Measurements from ENCODE around the gene ILDR2. TPM values are rescaled to one million over a fixed set of nuclear protein-coding genes. Genes with fewer than 3 reads are reported as not detected.

ILDR2 gene
- total RNA-seq, 1 donor from 2014 or later, result 1.2 TPM

DNA sequence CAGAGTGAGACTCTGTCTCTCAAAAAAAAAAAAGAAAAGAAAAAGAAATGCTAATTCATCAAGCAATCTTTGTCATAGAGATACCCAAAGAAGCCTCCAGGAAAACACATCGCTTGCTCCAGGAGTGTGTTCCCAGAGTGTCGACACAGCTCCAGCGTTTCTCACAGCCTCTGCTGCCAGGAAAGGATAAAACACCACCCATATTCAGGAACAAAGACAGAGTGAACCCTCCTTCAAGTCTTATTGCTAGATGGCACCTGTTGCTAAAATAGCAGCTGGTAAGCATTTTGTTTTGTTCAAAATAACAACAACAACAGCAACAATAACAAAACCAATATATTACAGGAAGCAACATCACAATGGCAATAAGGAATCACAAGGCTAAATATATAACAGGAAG lies 3.1 kb downstream of the ILDR2 start:
- TF ChIP-seq, protein P1, sequence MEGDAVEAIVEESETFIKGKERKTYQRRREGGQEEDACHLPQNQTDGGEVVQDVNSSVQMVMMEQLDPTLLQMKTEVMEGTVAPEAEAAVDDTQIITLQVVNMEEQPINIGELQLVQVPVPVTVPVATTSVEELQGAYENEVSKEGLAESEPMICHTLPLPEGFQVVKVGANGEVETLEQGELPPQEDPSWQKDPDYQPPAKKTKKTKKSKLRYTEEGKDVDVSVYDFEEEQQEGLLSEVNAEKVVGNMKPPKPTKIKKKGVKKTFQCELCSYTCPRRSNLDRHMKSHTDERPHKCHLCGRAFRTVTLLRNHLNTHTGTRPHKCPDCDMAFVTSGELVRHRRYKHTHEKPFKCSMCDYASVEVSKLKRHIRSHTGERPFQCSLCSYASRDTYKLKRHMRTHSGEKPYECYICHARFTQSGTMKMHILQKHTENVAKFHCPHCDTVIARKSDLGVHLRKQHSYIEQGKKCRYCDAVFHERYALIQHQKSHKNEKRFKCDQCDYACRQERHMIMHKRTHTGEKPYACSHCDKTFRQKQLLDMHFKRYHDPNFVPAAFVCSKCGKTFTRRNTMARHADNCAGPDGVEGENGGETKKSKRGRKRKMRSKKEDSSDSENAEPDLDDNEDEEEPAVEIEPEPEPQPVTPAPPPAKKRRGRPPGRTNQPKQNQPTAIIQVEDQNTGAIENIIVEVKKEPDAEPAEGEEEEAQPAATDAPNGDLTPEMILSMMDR (IDR thresholded peaks at IDR 0.05; ENCODE audit: unreplicated experiment), result no peak
- DNase-seq (ENCODE audit: low spot score), result no peak
- Mint-ChIP-seq H3K4me3 (ENCODE audit: unreplicated experiment) (no peak overlapping the region), H3K9me3 (ENCODE audit: unreplicated experiment) (no peaks in the 10 kb centered on the region), H3K27ac (ENCODE audit: unreplicated experiment) (no peak overlapping the region), H3K4me1 (ENCODE audit: unreplicated experiment) (peaks cover 20% of the 10 kb centered on the region), H3K27me3 (ENCODE audit: unreplicated experiment) (peaks cover 23% of the 10 kb centered on the region), H3K36me3 (ENCODE audit: low read depth, unreplicated experiment) (no peaks in the 10 kb centered on the region)

DNA sequence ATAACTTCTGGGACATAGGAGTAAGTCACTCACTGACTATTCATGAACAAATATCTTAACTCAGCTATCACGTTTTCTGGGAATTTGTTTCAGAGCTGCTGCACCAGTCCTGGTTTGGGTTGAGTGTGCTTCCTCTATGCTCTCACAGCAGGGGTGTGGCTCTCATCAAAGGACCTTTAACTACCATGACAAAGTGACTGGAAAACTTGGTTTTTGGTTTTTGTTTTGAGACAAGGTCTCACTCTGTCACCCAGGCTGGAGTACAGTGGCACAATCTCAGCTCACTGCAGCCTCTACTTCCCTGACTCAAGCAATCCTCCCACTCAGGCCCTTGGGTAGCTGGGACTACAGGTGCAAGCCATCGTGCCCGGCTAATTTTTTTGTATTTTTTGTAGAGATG lies 4.1 kb downstream of the ILDR2 start:
- peaks cover 19% of the 10 kb centered on the region for H3K27me3 Mint-ChIP-seq (ENCODE audit: unreplicated experiment)
- no peak overlapping the region for H3K4me3 Mint-ChIP-seq (ENCODE audit: unreplicated experiment)
- no peaks in the 10 kb centered on the region for H3K36me3 Mint-ChIP-seq (ENCODE audit: low read depth, unreplicated experiment)
- H3K27ac Mint-ChIP-seq (ENCODE audit: unreplicated experiment), result no peak overlapping the region
- peaks cover 21% of the 10 kb centered on the region for H3K4me1 Mint-ChIP-seq (ENCODE audit: unreplicated experiment)
- TF ChIP-seq, protein P1 (IDR thresholded peaks at IDR 0.05; ENCODE audit: unreplicated experiment), result no peak
- H3K9me3 Mint-ChIP-seq (ENCODE audit: unreplicated experiment), result no peaks in the 10 kb centered on the region
- no peak for DNase-seq (ENCODE audit: low spot score)

DNA sequence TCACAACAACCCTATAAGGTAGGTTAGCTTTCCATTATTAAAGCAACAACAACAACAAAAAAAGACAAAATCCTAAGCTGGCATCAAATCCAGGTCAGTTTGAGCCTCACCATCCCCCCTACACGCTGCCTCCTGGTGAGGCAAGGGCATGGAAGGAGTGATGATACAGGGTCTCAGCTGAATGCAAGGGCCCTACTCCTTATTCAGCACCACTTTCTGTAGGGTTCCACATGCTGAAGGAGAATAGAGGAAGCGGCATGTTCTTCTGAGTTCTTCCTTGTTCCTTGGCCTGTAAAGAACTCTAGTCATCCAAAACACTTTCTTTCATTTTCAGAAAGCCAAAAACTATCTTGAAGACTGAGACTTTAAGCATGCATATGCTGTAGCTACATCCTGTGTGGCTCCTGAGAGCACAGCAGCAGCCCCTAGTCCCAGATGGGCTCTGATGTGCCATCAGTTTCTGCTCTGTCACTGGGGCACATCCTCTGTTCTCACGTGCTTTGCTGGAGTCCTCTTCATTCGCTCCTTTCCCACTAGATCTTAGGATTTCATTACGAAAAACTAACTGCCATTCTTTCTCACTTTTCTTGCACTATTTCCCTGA lies 6.2 kb downstream of the ILDR2 start:
- H3K9me3 Mint-ChIP-seq (ENCODE audit: unreplicated experiment), result no peaks in the 10 kb centered on the region
- peaks cover 17% of the 10 kb centered on the region for H3K27me3 Mint-ChIP-seq (ENCODE audit: unreplicated experiment)
- no peak overlapping the region for H3K4me3 Mint-ChIP-seq (ENCODE audit: unreplicated experiment)
- no peak overlapping the region for H3K27ac Mint-ChIP-seq (ENCODE audit: unreplicated experiment)
- TF ChIP-seq, protein P1 (IDR thresholded peaks at IDR 0.05; ENCODE audit: unreplicated experiment), result no peak
- no peaks in the 10 kb centered on the region for H3K36me3 Mint-ChIP-seq (ENCODE audit: low read depth, unreplicated experiment)
- peaks cover 11% of the 10 kb centered on the region for H3K4me1 Mint-ChIP-seq (ENCODE audit: unreplicated experiment)
- DNase-seq (ENCODE audit: low spot score), result no peak

DNA sequence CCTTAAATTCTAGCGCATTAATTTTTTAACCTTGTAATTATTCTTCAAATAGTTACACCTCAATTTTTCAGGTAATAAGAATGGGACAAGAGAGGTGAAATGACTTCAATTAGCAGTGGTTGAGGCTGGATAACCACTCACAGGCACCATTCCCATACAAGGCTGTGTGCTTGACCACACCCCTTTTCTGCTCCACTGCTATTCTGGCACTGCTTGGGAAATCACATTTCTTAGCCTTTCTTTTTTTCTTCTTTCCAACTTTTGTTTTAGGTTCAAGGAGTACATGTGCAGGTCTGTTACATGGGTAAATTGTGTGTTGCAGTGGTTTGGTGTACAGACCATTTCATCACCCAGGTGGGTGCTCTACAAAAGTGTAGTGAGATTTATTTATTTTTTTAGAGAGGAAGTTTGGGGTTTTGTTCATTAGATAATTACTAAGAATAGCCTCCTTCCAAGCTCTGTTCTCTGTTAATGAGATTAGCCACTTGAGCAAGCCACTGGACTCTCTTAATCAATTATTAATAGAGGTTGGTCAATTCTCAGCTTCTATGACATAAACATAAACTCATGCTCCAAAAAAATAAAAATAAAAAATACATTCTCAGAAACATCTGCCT lies 14.4 kb downstream of the ILDR2 start:
- DNase-seq (ENCODE audit: low spot score), result no peak
- TF ChIP-seq, protein P1 (IDR thresholded peaks at IDR 0.05; ENCODE audit: unreplicated experiment), result no peak
- H3K36me3 Mint-ChIP-seq (ENCODE audit: low read depth, unreplicated experiment), result no peaks in the 10 kb centered on the region
- H3K27ac Mint-ChIP-seq (ENCODE audit: unreplicated experiment), result no peak overlapping the region
- H3K4me1 Mint-ChIP-seq (ENCODE audit: unreplicated experiment), result peaks cover 4% of the 10 kb centered on the region
- no peaks in the 10 kb centered on the region for H3K9me3 Mint-ChIP-seq (ENCODE audit: unreplicated experiment)
- peaks cover 1% of the 10 kb centered on the region for H3K27me3 Mint-ChIP-seq (ENCODE audit: unreplicated experiment)
- H3K4me3 Mint-ChIP-seq (ENCODE audit: unreplicated experiment), result no peak overlapping the region

DNA sequence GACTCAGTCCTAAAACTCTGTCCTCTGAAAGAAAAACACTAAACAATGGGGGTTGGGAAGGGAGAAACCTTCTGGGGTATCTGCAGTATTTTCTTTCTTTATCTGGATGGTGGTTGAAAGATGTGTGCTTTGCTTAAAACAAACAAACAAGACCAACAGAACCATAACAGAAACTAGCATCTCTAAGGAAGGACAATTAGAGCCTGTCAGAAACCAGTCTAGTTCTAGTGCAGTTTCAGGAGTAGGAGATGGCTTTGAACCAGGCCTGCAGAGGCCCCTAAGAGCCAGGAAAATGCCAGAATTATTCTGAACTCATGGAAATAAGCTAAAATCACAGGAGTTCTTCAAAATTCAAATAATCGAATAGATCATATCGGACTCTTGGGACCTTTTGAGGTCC lies 18.5 kb downstream of the ILDR2 start:
- peaks cover 12% of the 10 kb centered on the region for H3K4me1 Mint-ChIP-seq (ENCODE audit: unreplicated experiment)
- no peak overlapping the region for H3K27ac Mint-ChIP-seq (ENCODE audit: unreplicated experiment)
- H3K27me3 Mint-ChIP-seq (ENCODE audit: unreplicated experiment), result peaks cover 3% of the 10 kb centered on the region
- H3K9me3 Mint-ChIP-seq (ENCODE audit: unreplicated experiment), result no peaks in the 10 kb centered on the region
- no peak for DNase-seq (ENCODE audit: low spot score)
- H3K36me3 Mint-ChIP-seq (ENCODE audit: low read depth, unreplicated experiment), result no peaks in the 10 kb centered on the region
- TF ChIP-seq, protein P1 (IDR thresholded peaks at IDR 0.05; ENCODE audit: unreplicated experiment), result no peak
- H3K4me3 Mint-ChIP-seq (ENCODE audit: unreplicated experiment), result no peak overlapping the region
